Fibroblast of the conjunctiva (primary cell): ENCODE results near the gene ALX4.

Source experiments
- DNase-seq: peaks from one replicate; pipeline ENCODE4 v3.0.0-alpha.2; 2010; ENCODE audit warnings: low read depth

The ALX4 gene

DNA sequence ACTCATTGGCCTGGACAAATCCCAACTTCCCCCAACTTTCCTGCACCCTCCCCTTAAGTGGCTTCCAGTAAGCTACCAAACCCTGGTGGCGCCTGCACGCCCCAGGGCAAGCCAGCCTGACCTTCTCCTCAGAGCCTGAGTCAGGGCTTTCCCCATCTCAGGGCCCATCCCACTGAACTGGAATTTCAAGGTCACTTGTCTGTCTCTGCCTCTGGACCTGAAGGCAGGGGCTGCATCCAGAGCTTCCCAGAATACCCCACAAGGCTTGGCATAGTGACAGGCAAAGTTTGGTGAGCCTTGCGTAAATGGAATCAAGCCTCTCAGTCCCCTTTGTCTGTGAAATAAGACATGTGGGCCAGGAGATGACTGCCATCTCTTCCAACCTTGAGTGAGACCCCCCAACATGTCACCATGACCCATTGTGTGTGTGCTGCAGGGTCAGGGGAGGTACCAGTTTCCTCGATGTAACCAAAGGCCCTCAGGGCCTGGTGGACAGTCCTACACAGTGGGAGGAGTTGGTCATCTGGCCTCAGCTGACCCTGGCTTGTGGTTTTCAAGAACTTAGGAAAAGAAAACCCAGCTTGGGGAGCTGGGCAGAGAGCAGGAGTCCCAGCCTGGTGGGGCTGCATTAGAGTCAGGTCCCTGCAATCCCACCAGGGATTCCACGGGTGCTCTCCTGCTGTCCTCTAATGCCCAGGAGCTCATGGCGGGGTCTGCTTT is 8.9 kb downstream of the ALX4 start:
- peak; percentile 49 for DNase-seq

DNA sequence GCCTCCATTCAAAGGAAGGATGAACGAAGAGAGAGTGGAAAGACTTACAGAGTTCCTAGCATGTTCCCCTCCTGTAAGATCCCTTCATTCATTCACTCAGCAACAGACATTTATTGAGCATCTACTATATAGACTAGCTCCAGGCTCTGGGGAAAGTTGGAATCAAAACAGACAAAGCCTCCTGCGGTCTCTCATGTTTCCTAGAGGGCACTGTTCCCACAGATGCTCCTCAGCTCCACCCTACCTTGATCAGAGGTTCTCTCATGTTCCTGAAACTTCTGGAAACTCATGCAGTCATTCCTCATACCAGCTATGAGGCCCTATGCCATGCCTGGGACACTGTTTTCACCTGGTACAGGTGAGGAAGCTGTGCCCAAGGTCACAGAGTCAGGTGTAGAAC is 11.1 kb downstream of the ALX4 start:
- no peak for DNase-seq

DNA sequence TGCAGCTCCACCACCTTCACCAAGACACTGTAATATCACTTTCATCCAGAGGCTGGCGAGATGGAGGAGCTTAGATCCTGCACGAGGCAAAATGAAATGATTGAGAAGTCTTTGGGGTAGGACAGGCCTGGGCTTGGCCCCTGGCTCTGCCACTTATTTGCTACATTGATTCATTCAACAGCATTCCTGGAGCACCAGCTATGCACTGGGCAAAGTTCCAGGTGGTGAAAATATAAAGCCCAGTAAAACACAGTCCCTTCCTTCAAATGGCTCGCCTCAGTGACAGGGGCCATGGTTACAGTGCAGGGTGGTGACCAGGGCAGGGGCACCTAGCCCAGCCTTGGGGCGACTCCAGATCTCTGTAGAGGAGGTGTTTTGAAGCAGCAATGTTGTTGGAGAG is 19.7 kb downstream of the ALX4 start:
- DNase-seq = no peak

DNA sequence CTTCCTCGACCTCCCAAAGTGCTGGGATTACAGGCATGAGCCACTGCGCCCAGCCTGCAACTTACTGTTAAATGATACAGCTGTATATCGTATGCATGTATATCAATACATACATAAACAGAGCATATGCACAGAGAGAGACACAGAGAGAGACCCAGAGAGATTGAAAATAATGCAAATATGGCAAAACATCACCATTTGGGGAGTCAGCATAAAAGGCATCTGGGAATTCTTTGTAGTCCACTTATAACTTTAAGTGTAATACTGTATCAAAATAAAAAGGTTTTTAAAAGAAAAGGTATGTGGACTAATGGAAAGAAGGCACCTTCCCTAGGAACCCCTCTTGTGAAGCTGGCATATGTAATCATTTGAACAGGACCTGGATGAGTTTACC is 21.8 kb downstream of the ALX4 start:
- no peak for DNase-seq

DNA sequence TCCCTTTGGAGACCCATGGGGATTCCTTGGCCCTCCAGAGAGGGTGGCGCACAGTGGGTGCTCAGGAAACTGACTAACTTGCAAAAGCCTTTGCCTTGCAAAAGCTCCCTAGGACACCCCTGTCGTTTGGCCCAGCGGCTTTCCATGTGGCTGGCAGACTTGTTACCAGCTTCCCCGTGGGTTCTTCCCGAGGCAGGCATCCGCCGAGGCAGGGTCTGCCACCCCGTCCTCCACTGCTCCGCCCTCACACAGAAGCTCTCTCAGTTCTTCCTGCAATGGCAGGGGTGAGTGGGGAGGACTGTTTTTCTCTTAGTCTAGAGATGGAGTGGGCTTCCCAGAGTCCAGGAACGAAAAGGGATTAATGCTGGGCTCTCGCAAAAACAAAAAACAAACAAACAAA is 23.0 kb downstream of the ALX4 start:
- DNase-seq = no peak

DNA sequence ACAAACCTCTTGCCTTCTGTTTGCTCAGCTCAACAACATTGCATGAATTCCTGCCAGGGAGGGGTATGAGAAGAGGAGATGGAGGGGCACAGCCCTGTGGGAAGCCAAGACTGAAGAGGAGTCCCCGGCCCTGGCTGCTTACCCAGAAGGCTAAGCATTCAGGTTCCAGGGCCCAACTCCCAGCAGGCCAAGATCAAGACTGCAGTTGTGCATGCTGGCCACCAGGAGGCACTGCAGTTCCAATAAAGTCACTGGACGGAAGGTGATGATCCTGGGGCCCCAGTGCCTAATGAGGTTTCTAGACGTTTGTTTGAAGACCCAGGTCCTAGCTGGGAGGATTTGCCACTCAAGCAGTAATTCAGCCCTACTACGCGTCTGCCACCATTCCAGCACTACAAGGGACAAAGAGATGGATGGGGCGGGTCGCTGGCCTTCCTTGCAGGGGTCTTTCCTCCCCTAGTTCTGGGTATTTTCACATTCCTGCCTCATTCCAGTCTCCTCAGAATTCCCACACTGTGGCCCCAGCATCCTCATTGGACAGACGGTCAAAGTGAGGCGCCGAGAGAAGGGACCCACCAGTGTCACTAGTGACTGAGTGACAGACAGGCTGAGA is 23.6 kb downstream of the ALX4 start:
- DNase-seq = no peak

DNA sequence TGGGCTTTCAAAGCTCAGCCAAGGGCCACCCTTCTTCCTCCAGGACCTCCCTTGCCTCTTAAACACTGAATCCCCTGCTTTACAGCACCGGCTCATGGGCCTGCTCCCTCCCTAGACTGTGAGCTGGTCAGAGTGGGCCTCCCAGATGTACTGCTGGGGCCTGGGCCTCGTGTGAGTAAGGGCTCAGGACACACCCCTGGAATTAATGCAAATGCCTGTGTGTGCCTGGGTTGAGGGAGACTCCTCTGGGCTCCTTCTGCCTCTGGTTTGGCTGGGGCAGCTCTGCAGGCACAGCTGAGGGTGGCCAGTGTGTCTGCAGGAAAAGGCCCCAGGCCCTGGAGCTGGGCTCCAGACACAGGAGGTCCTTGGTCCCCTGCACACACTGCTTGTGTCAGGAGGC is 24.2 kb downstream of the ALX4 start:
- no peak for DNase-seq

DNA sequence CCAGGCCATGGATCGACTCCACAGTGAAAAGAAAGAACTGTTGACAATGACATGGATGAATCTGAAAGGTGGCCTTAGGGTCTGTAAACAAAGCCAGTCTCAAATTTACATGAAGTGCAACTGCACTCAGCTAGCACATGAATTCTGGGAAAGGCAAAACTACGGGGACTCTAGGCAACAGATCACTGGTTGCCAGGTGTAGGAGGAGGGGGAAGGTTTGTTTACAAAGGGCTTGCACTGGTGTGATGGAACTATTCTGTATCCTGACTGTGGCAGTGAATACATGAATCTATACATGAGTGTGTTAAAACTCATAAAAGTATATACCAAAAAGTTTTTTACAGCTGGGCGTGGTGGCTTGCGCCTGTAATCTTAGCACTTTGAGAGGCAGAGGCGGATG is 27.3 kb downstream of the ALX4 start:
- DNase-seq = no peak

DNA sequence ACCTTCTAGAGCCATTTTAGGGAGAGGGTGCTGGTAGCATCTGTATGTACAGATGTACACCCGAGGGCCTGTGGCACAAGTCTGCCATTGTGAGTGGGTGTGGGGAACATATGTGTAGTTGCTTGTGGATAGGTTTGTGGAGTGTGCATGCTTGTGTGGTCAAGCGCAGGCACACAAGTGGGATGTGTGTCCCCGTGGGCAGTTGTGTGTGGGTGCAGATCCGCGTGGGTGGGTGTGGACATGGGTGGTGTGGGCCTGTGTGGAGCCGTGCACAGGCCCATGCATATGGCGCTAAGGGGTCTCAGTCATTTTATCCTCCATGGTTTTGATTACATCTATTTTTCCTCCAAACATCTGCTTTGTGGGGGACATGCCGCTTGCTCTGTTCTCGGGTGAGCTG is 28.8 kb downstream of the ALX4 start:
- no peak for DNase-seq

DNA sequence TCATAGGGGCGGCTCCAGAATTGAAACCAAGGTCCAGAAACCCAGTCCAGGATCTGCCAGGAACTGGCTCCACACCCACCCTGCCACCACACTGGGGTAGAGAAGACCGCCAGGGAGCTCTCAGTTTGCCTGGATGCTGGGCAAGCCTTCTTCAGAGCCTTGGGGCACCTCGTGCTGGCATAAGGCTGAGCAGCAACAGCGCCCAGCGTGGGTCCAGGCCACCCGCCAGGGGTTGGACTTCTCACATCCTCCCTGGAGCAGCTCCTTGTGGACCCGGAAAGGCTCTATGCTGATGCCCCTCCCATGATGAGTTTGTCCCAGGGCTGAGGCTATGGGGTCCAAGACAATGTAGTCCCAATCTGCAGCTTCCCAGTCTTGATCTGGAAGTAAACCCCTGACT is 29.7 kb downstream of the ALX4 start:
- no peak for DNase-seq

DNA sequence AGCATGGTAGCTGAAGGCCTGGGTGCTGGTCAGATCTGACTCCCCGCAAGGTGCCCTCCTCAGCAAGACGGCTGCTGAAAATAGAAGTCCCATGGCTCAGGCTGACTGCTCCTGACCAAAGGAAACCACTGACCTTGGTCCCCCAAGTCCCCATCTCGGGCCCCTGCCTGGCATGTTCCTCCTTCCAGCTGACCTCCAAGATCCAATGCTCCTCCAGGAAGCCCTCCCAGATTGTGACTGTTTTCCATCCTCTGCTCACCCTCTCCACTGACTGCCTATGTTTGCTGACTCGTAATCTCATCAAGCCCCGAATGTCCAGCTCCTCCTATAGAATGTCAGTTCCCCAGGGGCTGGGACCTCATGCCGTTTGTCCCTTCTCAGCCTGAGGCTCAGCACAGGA is 30.5 kb downstream of the ALX4 start:
- DNase-seq = no peak

DNA sequence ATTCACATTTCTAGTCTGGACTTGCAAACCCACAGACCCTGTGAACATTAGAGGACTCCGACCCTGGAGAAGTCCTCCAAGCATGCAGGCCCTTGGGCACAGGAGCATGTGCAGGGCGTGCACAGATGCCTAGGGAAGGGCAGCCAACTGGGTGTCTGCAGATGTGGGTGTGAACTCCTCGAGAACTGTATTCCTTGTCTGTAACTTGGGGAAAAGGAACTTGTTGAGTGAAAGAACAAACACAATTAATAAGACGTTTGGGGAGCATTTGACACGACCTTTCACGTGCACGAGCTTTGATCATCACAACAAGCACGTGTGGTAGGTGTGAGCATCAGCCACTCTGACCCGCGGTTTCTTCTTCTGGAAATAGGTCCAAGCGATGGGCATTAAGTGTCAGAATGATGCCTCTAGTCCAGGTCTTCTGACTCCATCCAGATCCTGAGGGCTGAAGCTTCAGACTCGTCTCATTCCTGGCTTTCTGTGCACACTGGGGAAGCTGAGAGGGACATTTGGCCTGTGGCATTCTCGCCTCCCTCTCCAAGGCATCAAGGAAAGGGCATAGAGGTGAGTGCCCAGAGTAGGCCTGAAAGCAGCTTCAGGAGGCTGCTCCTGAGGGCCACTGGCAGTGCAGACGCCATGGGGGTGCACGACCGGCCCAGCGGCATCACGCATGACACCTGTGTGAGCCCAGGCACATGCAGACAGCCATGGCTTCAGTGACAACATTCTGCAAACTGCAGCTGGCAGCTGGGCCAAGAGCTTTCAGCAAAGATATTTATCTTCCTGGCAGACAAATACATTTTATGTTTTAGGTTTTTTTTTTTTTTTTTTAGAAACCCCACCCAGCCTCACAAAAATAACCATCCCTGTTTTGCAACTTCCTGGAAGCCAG is 32.5 kb downstream of the ALX4 start:
- no peak for DNase-seq

DNA sequence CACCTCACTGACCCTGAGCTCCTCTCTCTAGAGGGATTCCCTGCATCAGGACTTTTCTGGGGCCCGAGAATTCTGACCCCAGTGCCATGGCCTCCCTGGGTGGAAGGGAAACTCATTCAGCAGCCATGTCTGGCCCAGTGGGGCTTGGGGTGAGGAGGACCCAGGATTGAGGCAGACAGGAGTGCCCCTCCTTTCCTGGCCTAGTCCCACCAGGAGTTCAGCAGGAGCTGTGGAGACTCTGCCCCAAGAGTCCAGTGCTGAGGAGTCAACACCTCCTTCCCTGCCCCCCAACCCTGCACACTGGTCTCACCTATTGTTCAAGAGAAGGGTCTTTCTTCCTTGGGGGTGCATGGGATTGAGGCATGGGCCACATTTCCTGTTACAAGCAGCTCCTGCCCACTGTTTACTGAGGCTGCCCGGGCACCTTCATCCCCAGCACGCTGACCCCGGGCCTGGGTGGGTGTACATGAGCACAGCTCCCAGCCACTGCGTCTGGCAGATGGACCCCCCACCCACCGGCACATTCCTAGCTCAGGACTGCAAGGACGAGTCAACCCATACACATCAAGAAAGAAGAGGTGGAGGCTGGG is 33.9 kb downstream of the ALX4 start:
- DNase-seq = no peak

DNA sequence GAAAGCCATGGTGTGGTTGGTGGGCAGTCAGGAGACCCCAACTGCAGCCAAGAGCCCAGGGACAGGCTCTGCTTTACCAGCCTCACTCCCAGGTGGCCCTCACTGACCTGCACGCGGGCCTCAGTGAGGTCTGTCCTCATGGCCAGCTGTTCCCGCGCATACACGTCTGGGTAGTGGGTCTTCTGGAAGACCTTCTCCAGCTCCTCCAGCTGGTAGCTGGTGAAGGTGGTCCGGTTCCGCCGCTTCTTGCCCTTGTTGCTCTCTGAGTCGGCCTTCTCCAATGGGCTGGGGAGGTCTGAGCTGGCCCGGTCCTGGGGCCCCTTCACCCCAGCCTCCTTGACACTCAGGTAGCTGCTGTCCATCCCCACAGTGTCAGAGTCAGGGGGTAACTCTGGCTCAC is 34.7 kb downstream of the ALX4 start:
- DNase-seq = no peak

DNA sequence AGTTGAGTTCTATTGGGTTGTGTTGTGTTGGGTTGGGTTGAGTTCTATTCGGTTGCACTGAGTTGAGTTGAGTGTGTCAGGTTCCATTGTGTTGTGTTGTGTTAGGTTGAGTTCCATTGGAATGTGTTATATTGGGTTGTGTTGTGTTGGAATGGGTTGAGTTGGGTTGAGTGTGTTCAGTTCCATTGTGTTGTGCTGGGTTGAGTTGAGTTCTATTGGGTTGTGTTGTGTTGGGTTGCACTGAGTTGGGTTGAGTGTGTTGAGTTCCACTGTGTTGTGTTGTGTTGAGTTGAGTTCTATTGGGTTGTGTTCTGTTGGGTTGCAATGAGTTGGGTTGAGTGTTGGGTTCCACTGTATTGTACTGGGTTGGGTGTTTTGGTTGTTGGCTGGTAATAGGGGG is 35.5 kb downstream of the ALX4 start:
- DNase-seq = no peak

DNA sequence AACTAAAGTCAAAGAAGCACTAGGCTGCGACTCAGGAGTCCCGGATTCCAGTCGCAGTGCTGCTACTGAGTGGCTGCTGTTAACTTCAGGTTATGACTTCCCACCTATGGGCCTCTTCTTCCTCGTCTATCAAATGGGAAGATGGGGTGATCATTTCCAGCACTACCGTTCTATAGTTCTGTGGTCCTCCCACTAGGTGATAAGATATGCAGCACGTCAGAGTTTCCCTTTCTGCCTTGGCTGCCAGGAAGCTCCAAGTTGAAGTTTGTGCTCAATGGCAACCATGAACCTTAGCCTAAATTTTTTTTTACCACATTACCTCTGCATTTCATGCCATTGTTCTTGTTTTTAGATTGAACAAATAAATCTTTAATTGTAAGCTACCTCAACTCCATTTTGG is 38.7 kb downstream of the ALX4 start:
- no peak for DNase-seq

DNA sequence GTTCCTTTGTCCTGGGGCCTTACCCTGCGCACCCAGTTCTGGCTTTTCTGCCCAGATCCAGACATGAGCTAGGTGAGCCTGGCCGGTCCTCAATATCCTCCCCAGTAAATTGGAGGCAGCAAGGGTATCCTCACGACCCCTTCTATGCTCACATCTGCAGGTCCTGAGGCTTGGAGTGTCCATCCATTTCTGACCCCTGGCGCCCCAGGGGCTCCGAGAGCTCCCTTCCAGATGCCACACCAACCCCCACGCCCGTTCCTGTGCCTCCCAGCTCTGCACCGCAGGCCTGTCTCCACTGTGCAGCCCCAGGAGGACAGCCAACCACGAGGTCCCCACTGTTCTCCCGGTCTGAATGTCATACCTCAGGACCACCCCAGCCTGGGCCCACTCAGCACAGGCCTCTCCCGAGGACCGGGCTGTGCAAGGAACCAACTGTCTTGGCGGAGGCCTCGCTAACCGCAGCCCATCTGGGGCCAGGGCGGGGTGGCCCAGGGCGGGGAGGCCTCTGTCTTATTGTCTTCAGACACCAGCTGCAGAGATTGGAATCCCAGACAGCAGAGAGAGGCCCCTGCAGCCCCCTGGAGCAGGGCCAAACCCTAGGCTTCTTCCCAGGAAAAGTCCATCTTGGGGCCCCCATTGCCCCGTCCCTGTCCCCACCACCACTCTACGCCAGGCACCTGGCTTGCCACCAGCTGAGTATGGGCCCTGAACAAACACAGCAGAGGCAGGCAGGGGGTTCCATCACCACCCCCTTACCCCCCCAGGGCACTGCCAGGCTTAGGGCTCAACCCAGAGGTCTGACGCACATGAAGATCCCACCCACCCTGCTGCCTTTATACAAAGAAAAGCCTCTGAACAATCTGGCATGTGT is 39.3 kb downstream of the ALX4 start:
- DNase-seq = peak; percentile 21

DNA sequence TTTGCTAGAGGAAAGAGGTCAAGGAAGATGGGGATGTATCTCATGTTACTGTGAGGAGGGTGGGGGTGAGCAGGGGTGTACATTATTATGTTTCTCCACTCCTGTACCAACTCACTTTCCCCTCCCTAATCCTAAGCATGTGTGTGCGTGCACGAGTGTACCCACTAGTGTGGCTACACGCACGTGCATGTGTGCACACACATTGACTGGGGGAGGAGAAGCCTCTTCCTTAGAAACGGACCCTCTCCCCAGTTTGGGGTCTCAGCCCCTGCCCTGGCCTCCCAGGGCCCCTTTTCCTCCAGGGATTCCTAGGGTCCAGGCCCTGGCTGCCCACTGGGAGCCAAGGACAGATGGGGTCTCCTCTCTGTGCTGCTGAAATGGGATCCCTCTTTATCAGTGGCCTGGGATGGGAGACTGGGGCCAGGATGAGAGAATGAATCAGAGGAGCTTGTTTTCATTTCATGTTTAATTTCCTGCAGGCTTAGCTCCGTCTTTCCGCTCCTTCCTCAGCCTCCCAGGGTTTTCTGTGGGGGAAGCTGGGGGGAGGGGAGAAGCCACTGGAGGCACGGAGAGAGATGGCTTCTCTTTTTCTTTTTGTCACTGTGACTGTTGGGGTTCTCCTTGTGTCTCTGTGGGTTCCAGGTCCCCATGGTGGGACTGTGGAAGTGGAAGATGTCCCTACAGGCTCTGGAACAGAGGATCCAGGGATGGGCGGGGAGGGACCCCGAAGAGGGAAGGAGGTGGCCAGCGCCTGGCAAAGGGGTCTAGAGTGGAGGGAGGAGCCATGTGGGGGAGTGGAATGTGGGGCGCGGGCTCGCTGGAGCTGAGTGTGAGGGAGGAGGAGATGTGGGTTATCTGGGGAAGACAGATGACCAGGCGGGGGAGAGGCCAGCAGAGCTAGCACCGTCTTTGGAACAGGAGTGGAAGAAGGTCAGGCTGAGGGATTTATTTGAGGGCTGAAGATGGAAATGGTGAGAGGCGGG is 40.3 kb downstream of the ALX4 start:
- DNase-seq = peak; percentile 24

DNA sequence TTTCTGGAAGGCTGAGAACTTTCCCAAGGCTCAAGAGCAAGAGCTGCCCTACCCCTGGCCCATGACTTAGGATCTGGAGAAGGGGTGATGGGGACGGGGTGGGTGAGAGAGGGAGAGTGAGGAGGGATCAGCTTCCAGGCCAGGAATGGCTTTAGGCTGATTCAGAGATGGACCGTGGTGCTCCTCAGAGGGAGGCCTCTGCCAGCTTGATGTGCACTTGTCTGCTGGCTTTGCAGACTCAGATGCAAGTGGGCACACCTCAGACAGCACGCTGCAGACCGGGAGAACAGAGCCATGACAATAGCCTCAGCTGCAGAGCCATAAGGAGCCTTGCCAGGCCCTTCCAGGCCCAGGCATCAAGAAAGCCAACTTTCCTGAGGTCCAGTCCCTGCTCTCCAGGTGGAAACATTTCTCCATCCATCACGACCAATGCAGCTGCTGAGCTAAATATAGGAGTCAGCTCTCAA is 41.3 kb downstream of the ALX4 start:
- no peak for DNase-seq
